ENCODE data around the gene KRT72.

KRT72 gene

DNA sequence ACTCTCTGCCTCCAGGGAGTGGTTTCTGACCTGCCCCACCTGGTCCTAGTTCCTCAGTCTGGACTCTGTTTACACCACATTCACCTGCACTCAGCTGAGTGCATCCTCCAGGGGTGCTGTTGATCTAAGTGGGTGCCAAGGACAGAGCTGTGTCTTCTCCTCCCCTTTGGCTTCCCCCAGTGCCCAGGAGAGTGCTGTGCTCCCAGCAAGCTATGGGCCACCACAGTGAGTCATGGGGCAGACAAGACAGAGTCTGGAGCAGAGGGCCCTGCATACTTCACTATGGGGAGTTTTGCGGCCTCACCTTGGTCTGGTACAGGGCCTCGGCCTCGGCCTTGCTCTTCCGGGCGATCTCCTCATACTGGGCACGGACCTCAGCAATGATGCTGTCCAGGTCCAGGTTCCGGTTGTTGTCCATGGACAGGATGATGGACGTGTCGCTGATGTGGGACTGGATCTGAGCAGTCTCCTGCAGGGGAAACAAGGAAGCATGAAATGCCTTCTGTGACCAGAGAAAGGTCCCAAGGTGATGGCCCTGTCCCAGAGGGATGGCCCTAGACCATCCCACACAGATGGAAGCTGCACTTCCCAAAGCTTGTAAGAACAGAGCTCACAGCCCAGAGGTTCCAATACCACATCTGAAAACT lies 12.2 kb upstream of the KRT72 start:
- no peaks in the 10 kb centered on the region for H3K79me2 ChIP-seq (ENCODE audit: insufficient read depth, low read length)
- H3K9ac ChIP-seq (ENCODE audit: low read length): no peak overlapping the region
- no peak overlapping the region for H3K27ac ChIP-seq (ENCODE audit: low read depth, low read length)
- H3K4me2 ChIP-seq (ENCODE audit: low read depth, low read length, poor library complexity, severe bottlenecking): no peak overlapping the region
- no peaks in the 10 kb centered on the region for H4K20me1 ChIP-seq (ENCODE audit: low read depth, low read length)
- no peaks in the 10 kb centered on the region for H3K9me2 ChIP-seq (replicated peaks; ENCODE audit: insufficient read depth, low read length)
- no peaks in the 10 kb centered on the region for H3K9me3 ChIP-seq (ENCODE audit: insufficient read depth, low read length)
- H3K4me3 ChIP-seq (ENCODE audit: insufficient read depth, low read length, poor library complexity, severe bottlenecking): no peak overlapping the region
- no peak overlapping the region for H2AFZ ChIP-seq (ENCODE audit: low read depth, low read length, severe bottlenecking)
- H3K27me3 ChIP-seq (ENCODE audit: low read length): no peaks in the 10 kb centered on the region
- no peaks in the 10 kb centered on the region for H3F3A ChIP-seq (ENCODE audit: insufficient read depth)
- H3K36me3 ChIP-seq (ENCODE audit: low read length): no peaks in the 10 kb centered on the region
- TF ChIP-seq EZH2phosphoT487 (conservative IDR thresholded peaks at IDR 0.05; ENCODE audit: low read length): no peak
- TF ChIP-seq, protein P1, sequence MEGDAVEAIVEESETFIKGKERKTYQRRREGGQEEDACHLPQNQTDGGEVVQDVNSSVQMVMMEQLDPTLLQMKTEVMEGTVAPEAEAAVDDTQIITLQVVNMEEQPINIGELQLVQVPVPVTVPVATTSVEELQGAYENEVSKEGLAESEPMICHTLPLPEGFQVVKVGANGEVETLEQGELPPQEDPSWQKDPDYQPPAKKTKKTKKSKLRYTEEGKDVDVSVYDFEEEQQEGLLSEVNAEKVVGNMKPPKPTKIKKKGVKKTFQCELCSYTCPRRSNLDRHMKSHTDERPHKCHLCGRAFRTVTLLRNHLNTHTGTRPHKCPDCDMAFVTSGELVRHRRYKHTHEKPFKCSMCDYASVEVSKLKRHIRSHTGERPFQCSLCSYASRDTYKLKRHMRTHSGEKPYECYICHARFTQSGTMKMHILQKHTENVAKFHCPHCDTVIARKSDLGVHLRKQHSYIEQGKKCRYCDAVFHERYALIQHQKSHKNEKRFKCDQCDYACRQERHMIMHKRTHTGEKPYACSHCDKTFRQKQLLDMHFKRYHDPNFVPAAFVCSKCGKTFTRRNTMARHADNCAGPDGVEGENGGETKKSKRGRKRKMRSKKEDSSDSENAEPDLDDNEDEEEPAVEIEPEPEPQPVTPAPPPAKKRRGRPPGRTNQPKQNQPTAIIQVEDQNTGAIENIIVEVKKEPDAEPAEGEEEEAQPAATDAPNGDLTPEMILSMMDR (IDR thresholded peaks at IDR 0.05; ENCODE audit: insufficient read depth, low read length, poor library complexity, severe bottlenecking): no peak

DNA sequence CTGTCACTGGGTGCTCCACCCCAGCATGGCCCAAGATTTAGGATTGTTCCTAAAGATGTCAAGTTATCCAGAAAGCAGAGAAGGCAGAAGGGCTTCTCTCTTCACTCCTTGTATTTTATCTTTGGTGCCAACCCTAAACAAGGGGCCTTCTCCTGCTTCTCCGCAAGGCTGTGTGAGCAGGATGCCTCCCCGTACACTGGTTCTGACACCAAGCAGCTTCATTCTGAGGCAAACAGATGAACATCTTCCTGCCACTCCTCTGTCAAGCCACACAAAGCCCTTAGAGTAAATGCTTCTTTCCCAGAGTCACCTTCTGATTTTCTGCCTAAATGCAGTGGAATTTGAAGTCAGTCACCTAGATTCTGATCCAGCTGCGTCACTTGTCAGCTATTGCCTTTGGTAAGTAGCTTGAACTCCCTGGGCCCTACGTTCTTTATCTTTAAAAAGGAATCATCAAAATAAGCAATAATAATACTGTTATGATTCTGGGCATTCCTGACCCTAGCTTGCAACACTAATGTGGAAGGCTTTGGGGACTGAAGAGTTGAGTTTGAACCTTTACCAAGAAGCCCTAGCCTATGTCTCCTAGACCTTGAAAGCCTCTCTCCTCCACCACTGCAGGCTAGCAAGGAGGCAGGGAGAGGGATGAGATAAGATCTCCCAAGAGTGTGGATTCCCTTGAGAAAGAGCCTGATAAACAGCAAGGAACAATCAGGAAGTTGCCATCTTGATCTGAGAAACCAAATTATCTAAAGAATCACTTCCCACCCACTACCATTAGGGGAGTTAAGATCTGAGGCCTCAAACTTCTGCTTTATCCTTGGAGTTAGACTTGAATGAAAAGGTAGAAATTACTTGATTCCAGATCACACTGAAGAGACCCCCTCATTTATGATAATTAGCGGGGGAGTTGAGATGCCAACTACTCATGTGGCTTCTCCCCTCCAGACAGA lies 11.4 kb upstream of the KRT72 start:
- Histone ChIP-seq H3K79me2 (ENCODE audit: insufficient read depth, low read length) (no peaks in the 10 kb centered on the region), H3K36me3 (ENCODE audit: low read length) (no peaks in the 10 kb centered on the region), H3K4me2 (ENCODE audit: low read depth, low read length, poor library complexity, severe bottlenecking) (no peak overlapping the region), H3K9me3 (ENCODE audit: insufficient read depth, low read length) (no peaks in the 10 kb centered on the region), H3F3A (ENCODE audit: insufficient read depth) (no peaks in the 10 kb centered on the region), H3K27ac (ENCODE audit: low read depth, low read length) (no peak overlapping the region), H3K27me3 (ENCODE audit: low read length) (no peaks in the 10 kb centered on the region), H2AFZ (ENCODE audit: low read depth, low read length, severe bottlenecking) (no peak overlapping the region), H3K4me3 (ENCODE audit: insufficient read depth, low read length, poor library complexity, severe bottlenecking) (no peak overlapping the region), H3K9me2 (replicated peaks; ENCODE audit: insufficient read depth, low read length) (no peaks in the 10 kb centered on the region), H4K20me1 (ENCODE audit: low read depth, low read length) (no peaks in the 10 kb centered on the region), H3K9ac (ENCODE audit: low read length) (no peak overlapping the region)
- no peak for TF ChIP-seq EZH2phosphoT487 (conservative IDR thresholded peaks at IDR 0.05; ENCODE audit: low read length)
- TF ChIP-seq, protein P1 (IDR thresholded peaks at IDR 0.05; ENCODE audit: insufficient read depth, low read length, poor library complexity, severe bottlenecking): no peak

DNA sequence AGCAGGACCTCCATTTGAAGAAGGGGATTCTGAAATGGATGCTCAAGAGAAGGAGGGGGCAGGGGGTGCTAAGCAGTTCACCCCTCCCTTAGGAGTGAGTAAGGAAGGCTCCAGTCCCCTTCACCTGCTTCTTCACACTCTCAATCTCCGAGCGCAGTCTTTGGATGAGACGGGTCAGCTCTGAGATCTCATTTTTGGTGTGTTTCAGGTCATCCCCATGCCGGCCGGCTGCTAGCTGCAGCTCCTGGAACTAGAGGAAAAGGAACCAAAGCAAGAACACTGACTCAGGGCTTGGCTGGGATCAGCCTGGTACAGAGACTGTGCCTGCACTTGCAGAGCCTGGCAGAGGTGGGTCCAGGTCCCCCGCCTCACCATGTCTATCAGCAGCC lies 9.8 kb upstream of the KRT72 start:
- Histone ChIP-seq H3K27ac (ENCODE audit: low read depth, low read length) (no peak overlapping the region), H3F3A (ENCODE audit: insufficient read depth) (no peaks in the 10 kb centered on the region), H3K36me3 (ENCODE audit: low read length) (no peaks in the 10 kb centered on the region), H2AFZ (ENCODE audit: low read depth, low read length, severe bottlenecking) (no peak overlapping the region), H3K9me2 (replicated peaks; ENCODE audit: insufficient read depth, low read length) (no peaks in the 10 kb centered on the region), H3K4me3 (ENCODE audit: insufficient read depth, low read length, poor library complexity, severe bottlenecking) (no peak overlapping the region), H3K27me3 (ENCODE audit: low read length) (no peaks in the 10 kb centered on the region), H4K20me1 (ENCODE audit: low read depth, low read length) (no peaks in the 10 kb centered on the region), H3K9me3 (ENCODE audit: insufficient read depth, low read length) (no peaks in the 10 kb centered on the region), H3K9ac (ENCODE audit: low read length) (no peak overlapping the region), H3K79me2 (ENCODE audit: insufficient read depth, low read length) (no peaks in the 10 kb centered on the region), H3K4me2 (ENCODE audit: low read depth, low read length, poor library complexity, severe bottlenecking) (no peak overlapping the region)
- TF ChIP-seq, protein P1 (IDR thresholded peaks at IDR 0.05; ENCODE audit: insufficient read depth, low read length, poor library complexity, severe bottlenecking): no peak
- no peak for TF ChIP-seq EZH2phosphoT487 (conservative IDR thresholded peaks at IDR 0.05; ENCODE audit: low read length)
